ENCODE data around the gene PIK3IP1.

The PIK3IP1 gene

DNA sequence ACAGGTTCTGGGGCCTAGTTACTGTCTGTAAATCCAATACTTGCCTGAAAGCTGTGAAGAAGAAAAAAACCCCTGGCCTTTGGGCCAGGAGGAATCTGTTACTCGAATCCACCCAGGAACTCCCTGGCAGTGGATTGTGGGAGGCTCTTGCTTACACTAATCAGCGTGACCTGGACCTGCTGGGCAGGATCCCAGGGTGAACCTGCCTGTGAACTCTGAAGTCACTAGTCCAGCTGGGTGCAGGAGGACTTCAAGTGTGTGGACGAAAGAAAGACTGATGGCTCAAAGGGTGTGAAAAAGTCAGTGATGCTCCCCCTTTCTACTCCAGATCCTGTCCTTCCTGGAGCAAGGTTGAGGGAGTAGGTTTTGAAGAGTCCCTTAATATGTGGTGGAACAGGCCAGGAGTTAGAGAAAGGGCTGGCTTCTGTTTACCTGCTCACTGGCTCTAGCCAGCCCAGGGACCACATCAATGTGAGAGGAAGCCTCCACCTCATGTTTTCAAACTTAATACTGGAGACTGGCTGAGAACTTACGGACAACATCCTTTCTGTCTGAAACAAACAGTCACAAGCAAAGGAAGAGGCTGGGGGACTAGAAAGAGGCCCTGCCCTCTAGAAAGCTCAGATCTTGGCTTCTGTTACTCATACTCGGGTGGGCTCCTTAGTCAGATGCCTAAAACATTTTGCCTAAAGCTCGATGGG is 13.5 kb downstream of the PIK3IP1 start:
- DNase-seq, result no peak

GRCh38 chr22:31278151-31278621 is 14.1 kb downstream of the PIK3IP1 start:
- no peak for DNase-seq

GRCh38 chr22:31277741-31278140 is 14.5 kb downstream of the PIK3IP1 start:
- no peak for DNase-seq

DNA sequence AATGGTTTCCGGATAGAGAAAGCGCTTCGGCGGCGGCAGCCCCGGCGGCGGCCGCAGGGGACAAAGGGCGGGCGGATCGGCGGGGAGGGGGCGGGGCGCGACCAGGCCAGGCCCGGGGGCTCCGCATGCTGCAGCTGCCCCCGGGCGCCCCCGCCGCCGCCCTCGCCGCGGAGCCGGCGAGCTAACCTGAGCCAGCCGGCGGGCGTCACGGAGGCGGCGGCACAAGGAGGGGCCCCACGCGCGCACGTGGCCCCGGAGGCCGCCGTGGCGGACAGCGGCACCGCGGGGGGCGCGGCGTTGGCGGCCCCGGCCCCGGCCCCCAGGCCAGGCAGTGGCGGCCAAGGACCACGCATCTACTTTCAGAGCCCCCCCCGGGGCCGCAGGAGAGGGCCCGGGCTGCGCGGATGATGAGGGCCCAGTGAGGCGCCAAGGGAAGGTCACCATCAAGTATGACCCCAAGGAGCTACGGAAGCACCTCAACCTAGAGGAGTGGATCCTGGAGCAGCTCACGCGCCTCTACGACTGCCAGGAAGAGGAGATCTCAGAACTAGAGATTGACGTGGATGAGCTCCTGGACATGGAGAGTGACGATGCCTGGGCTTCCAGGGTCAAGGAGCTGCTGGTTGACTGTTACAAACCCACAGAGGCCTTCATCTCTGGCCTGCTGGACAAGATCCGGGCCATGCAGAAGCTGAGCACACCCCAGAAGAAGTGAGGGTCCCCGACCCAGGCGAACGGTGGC is 15.7 kb downstream of the PIK3IP1 start:
- DNase-seq, result no peak

DNA sequence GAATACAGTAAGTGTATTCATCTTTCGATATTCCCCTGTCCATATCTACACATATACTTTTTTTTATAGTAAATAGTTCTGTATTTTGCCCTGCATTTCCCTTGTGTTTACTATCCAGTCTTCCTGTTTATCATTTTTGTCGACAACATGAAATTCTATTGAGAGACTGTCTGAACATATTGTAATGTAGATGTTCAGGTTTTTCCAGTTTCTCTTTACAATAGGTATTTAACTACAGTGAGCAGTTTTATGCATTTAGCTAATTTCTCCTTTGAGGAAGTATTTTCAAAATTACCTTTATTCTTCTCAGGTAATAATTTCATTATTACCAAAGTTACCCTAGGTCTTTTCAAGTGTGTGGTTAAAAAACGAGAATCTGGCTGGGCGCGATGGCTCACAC is 16.7 kb downstream of the PIK3IP1 start:
- no peak for DNase-seq

- no peak for DNase-seq
Measured at GRCh38 chr22:31275018-31275417, 17.3 kb downstream of the PIK3IP1 start.

DNA sequence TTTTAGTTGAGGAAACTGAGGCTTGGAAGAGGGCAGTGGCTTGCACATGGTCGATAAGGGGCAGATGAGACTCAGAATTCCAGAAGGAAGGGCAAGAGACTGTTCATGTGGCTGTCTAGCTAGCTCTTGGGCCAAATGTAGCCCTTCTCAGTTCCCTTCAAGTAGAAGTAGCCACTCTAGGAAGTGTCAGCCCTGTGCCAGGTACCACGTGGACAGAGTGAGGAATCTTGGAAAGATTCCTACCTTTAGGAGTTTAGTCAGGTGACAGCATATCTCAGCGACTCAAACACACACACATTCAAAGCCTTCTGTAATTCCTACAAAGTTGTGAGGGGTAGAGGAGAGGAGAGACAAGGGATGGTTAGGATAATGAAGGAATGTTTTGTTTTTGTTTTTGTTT is 18.3 kb downstream of the PIK3IP1 start:
- DNase-seq, result no peak

- DNase-seq, result peak; percentile 51
Measured at GRCh38 chr22:31272522-31273446, 19.5 kb downstream of the PIK3IP1 start.

GRCh38 chr22:31271485-31271884 is 20.8 kb downstream of the PIK3IP1 start:
- no peak for DNase-seq

DNA sequence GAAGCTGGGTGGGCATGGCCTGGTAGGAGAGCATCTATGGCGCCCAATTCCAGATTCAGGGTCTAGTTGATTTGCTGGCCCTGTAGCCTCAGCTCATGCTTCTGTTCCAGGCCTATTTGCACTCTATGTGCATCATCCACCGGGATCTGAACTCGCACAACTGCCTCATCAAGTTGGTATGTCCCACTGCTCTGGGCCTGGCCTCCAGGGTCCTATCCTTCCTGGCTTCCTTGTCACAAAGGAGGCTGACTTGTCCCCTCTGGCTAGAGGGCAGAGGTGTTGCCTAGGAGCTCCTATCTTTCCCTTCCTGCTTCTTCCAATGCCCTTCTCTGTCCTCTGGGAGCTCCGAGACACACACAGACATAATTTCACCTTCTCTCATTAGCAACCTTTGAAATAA is 21.3 kb downstream of the PIK3IP1 start:
- DNase-seq, result no peak

DNA sequence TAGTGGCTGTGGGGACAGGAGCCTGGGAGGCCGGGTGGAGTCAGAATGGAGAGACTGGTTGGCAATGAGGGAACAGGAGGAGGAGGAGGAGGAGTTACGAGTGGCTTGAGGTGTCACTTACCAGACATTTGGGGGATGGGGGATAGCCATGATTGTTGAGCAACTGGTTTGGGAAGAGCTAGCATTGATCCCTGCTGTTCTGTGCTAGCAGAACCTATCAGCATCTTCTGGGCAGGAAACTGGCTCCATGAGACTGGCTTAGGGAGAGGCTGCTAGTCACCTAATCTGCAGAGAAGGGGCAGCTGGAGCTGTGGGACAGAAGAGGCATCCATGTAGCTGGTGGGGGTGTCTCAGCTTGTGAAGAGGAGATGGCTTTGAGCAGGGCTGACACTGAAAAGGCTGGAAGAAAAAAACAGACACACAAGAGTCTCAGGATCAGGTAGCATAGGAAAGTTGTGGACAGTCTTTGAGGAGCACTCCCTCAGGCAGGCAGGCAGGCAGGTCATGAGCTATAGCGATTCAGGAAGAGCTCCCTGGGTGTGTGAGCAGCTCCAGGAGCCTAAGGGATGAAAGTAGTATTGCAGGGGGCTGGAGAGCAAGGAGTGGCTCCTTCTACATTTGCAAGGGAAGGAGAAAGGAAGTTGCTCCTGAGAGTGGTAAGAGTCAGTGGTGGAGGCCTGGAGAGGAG is 22.3 kb downstream of the PIK3IP1 start:
- no peak for DNase-seq

DNA sequence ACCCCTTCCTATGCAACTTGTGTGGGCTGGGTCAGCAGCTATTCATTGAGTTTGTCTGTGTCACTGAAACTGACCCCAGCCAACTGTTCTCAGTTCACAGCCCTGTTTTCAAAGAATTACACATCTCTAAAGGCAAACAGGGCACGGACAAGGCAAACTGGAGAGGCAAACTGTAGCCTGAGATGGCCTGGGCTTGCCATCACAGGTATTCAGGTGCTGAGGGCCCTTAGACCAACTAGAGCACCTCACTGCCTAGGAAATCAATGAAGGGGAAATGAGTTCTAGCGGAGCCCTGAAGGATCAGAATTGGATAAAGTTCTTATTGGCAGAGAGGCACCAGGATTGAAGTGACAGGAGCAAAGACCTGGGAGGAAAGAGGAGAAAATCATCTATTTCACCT is 24.0 kb downstream of the PIK3IP1 start:
- no peak for DNase-seq

DNA sequence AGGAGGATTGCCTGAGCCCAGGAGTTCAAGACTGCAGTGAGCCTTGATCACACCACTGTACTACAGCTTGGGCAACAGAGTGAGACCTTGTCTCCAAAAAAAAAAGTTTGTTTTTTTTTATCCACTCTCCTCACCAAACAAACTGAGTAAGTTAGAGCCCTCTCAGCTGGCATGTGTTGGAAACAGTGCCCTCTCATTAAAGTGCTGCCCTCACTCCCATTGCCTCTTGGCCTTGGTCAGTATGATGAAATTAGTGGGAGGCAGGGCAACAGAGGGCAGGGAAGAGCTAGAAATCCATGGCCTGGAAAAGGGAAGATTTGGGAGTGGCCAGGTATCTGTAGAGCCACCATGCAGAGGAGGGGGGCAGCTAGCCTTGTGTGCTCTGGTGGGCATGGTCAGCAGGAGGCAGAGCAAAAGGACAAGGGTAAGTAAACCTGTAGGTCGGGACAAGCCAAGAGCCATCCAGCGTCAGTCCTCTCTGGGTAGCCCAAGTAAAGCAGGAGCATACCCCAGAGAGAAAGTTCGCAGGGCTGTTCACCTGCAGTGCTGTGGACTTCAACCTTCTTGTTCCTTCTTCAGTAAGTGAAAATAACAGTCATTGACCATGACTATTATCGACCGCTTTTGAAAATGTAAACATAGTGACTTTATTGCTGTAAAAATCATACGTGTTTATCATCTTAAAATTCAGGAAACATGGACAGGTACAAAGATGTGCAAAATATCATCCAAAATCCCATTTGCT is 28.2 kb downstream of the PIK3IP1 start:
- no peak for DNase-seq

GRCh38 chr22:31262312-31263133 is 29.8 kb downstream of the PIK3IP1 start:
- DNase-seq, result no peak

GRCh38 chr22:31260474-31260856 is 31.8 kb downstream of the PIK3IP1 start:
- DNase-seq, result no peak

- no peak for DNase-seq
Measured at GRCh38 chr22:31259798-31260473, 32.4 kb downstream of the PIK3IP1 start.

GRCh38 chr22:31253949-31254348 is 38.3 kb downstream of the PIK3IP1 start:
- no peak for DNase-seq

DNA sequence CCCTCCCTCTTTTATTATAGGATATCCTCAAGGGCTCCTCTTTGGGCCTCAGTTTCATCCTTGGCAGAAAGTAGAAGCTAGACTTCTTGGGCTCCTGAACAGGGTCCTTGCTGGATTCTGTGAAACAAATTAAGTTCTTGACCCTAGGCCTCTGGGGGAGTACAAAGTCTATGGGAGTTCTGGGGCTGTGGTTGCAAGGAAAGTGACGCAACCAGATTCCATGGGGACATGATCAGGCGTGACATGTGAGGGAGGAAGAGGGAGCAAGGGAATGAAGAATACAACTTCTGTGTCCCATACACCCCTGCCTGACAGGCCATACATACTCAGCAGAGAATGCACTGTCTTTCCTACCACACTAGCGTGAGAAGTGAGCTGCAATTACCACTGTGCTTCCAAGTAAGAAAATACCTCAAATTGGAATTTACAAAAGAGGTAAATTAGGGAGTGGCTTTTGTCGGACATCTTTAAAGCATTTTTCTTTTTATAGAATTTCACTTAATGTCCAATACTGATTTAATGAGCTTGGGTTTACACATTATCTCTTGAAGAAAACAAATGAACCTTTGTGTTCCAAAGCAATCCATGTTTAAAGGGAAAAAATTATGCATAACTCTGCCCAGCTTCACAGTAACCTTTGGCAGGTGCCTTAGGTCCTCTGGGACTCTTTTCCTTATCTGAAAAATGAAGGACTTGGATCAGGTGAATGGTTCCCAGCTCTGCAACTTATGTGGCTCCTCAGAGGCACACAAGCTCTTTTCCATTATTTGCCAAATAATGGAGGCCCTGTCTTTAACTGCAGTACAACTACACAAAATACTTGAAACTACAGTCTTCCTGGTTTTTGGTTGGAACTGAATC is 41.3 kb downstream of the PIK3IP1 start:
- DNase-seq, result no peak

Data from fibroblast of skin of abdomen (primary cell).